Measurements from ENCODE around the gene TCERG1L.

DNA sequence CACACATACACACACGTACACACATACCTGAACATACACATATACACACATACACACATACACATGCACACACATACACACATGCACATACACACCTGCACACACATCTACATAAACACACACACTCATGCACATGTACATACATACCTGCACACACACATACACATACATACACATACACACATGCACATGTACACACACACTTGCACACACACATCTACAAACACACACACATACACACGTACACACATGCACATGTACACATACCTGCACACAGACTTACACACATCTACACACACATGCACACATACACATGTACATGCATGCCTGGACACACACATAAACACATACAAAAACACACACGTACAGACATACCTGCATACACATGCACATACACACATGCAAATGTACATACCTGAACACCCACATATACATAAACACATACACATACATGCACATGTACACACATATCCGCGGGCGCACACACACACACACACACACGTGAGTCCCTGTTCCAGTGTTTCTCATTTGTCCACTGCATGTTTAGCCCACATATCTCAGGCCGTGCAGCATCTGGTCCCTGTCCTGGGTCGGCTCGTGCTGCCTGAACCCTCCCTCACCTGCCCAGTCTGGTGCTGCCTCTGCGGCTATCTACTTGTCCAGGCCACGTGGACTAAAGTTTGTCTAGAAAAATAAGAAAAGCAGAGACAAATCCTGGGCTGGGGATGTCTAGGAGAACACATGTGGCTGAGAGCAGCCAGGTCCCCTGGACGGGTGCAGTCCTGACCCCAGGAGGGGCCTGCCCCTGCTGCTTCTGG lies 238.7 kb downstream of the TCERG1L start:
- no peak for TF ChIP-seq TAF1 (IDR thresholded peaks at IDR 0.05; ENCODE audit: borderline replicate concordance, insufficient read depth, low read length)
- no peak for TF ChIP-seq POLR2AphosphoS5 (IDR thresholded peaks at IDR 0.05; ENCODE audit: low read depth, low read length)
- no peak for TF ChIP-seq REST (IDR thresholded peaks at IDR 0.05; ENCODE audit: insufficient read depth in 1 of 2, low read depth in 2 of 2, low read length in 2 of 2)
- TF ChIP-seq SIN3A (IDR thresholded peaks at IDR 0.05; ENCODE audit: borderline replicate concordance, insufficient read depth, low read length): no peak
- no peak for TF ChIP-seq FOXP2 (optimal IDR thresholded peaks at IDR 0.05; ENCODE audit: borderline replicate concordance, extremely low read depth, extremely low read length, insufficient read depth)
